ENCODE results near the gene GSG1L.

DNA sequence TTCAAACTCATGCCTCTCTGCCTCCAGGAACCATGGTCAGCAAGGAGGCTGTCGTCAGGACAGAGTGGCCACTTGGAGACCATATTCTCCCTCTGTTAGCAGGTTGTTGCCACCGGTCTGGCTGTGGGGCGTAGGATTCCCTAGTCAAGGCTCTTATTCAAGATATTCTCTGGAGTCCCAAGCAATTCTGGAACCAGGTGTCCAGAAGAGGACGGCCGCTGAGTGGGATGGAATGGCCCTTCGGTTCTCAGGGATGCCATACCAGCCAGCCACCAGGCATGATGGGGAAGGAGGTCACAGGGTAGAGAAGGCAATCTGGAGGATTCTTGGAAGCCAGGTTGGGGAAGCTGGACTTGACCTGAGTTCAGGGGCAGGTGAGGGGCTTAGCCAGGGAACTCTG is 173.5 kb downstream of the GSG1L start:
- TF ChIP-seq, protein P1, sequence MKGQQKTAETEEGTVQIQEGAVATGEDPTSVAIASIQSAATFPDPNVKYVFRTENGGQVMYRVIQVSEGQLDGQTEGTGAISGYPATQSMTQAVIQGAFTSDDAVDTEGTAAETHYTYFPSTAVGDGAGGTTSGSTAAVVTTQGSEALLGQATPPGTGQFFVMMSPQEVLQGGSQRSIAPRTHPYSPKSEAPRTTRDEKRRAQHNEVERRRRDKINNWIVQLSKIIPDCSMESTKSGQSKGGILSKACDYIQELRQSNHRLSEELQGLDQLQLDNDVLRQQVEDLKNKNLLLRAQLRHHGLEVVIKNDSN (IDR thresholded peaks at IDR 0.05) = no peak
- TF ChIP-seq EP300 (IDR thresholded peaks at IDR 0.05; ENCODE audit: borderline replicate concordance) (no peak), MAX (IDR thresholded peaks at IDR 0.05) (no peak), CREB1 (IDR thresholded peaks at IDR 0.05; ENCODE audit: low read depth) (no peak)
